Fibroblast of lung (primary cell): ENCODE data around the gene OR5H14. TPM values are rescaled to one million over a fixed set of nuclear protein-coding genes. Genes with fewer than 3 reads are reported as not detected.

Source experiments
- DNase-seq, 2 donors: peaks; one replicate each; pipeline versions ENCODE4 v3.0.0 to v3.0.0-alpha.2; 2010; ENCODE audit warnings: low read depth in 2 of 2
- H2AFZ ChIP-seq: 2 replicates; pipeline ENCODE4 v1.5.1; 2012; ENCODE audit warnings: low read length, control low read depth, inconsistent platforms
- H3K27ac ChIP-seq: 2 replicates; pipeline ENCODE4 v1.5.1; 2011; ENCODE audit warnings: low read length, control low read depth; ENCODE audit not compliant: insufficient read depth
- H3K27me3 ChIP-seq: 2 replicates; pipeline ENCODE4 v1.5.1; 2011; ENCODE audit warnings: mild to moderate bottlenecking, low read length; ENCODE audit not compliant: control insufficient read depth, insufficient read depth
- H3K36me3 ChIP-seq: 2 replicates; pipeline ENCODE4 v1.5.1; 2011; ENCODE audit warnings: low read length; ENCODE audit not compliant: control insufficient read depth, insufficient read depth
- H3K4me1 ChIP-seq: 2 replicates; pipeline ENCODE4 v1.5.1; 2011; ENCODE audit warnings: low read length; ENCODE audit not compliant: control insufficient read depth, insufficient read depth; ENCODE audit errors: extremely low read depth
- H3K4me2 ChIP-seq: 2 replicates; pipeline ENCODE4 v1.5.1; 2011; ENCODE audit warnings: low read length, control low read depth; ENCODE audit not compliant: insufficient read depth; ENCODE audit errors: extremely low read depth
- H3K4me3 ChIP-seq, 4 experiments: fragments of 200-600 bp in 1 of 4; sonication (generic) in 1 of 4; replicated peaks in 1 of 4; 2 replicates each; pipeline ENCODE4 v1.5.1; 2011 to 2016; ENCODE audit warnings: low read length in 4 of 4, low read depth in 3 of 4, mild to moderate bottlenecking in 3 of 4, control low read depth in 2 of 4, inconsistent platforms in 1 of 4, mixed read lengths in 1 of 4; ENCODE audit not compliant: insufficient read depth in 1 of 4; ENCODE audit errors: control extremely low read depth in 1 of 4
- H3K79me2 ChIP-seq: 2 replicates; pipeline ENCODE4 v1.5.1; 2012; ENCODE audit warnings: mild to moderate bottlenecking, low read length, inconsistent platforms; ENCODE audit not compliant: control insufficient read depth, insufficient read depth
- H3K9ac ChIP-seq: 2 replicates; pipeline ENCODE4 v1.5.1; 2011; ENCODE audit warnings: mild to moderate bottlenecking, low read length, control low read depth; ENCODE audit not compliant: insufficient read depth
- H3K9me3 ChIP-seq: 2 replicates; pipeline ENCODE4 v1.5.1; 2012; ENCODE audit warnings: low read depth, low read length; ENCODE audit not compliant: control insufficient read depth, insufficient read depth
- H4K20me1 ChIP-seq: 2 replicates; pipeline ENCODE4 v1.5.1; 2011; ENCODE audit warnings: low read length; ENCODE audit not compliant: control insufficient read depth, insufficient read depth; ENCODE audit errors: extremely low read depth
- EZH2 ChIP-seq: IDR thresholded peaks from 2 replicates; pipeline ENCODE4 v1.5.1; 2012; ENCODE audit warnings: low read length, control low read depth, mild to moderate bottlenecking; ENCODE audit errors: missing control alignments
- polyA plus RNA-seq, 2 donors: library from polyadenylated mRNA; depleted of rRNA in 1 of 2; stranded (reverse) in 1 of 2; unstranded in 1 of 2; fragments of >200 nt; gene quantifications; 2 replicates each; pipeline ENCODE4 v1.2.1, GENCODE V29; 2011 to 2012; ENCODE audit warnings: missing spikeins in 1 of 2
- total RNA-seq: library from RNA; depleted of rRNA; stranded (reverse); fragments of >200 nt; gene quantifications from 2 replicates; pipeline ENCODE4 v1.2.1, GENCODE V29; 2014
- TF ChIP-seq, protein P1 (sequence below), 2 donors: IDR thresholded peaks in 1 of 2; conservative IDR thresholded peaks in 1 of 2; 1 replicate in 1 of 2; 2 replicates in 1 of 2; pipeline ENCODE4 v1.5.1; 2011 to 2012; ENCODE audit warnings: low read length in 2 of 2, control low read depth in 1 of 2, inconsistent platforms in 1 of 2, low read depth in 1 of 2, mild to moderate bottlenecking in 1 of 2

The OR5H14 gene
- total and polyA plus RNA-seq, 2 donors (not counting 1 experiment from before 2014, with no cell fraction given), result not detected

- no peaks in the 10 kb centered on the region for H3K79me2 ChIP-seq
- no peak overlapping the region for H3K27ac ChIP-seq
- no peak for TF ChIP-seq EZH2
- TF ChIP-seq, protein P1, sequence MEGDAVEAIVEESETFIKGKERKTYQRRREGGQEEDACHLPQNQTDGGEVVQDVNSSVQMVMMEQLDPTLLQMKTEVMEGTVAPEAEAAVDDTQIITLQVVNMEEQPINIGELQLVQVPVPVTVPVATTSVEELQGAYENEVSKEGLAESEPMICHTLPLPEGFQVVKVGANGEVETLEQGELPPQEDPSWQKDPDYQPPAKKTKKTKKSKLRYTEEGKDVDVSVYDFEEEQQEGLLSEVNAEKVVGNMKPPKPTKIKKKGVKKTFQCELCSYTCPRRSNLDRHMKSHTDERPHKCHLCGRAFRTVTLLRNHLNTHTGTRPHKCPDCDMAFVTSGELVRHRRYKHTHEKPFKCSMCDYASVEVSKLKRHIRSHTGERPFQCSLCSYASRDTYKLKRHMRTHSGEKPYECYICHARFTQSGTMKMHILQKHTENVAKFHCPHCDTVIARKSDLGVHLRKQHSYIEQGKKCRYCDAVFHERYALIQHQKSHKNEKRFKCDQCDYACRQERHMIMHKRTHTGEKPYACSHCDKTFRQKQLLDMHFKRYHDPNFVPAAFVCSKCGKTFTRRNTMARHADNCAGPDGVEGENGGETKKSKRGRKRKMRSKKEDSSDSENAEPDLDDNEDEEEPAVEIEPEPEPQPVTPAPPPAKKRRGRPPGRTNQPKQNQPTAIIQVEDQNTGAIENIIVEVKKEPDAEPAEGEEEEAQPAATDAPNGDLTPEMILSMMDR (conservative IDR thresholded peaks at IDR 0.05 in 1 of 2, IDR thresholded peaks at IDR 0.05 in 1 of 2; ENCODE audit: low read depth in 1 of 2, low read length in 2 of 2), result no peak
- H4K20me1 ChIP-seq, result no peaks in the 10 kb centered on the region
- no peaks in the 10 kb centered on the region for H3K9me3 ChIP-seq
- H3K9ac ChIP-seq, result no peak overlapping the region
- H2AFZ ChIP-seq, result no peak overlapping the region
- DNase-seq, result peak in 1 of 2 donors; percentile 29
- no peak overlapping the region for H3K4me3 ChIP-seq
- H3K4me2 ChIP-seq, result no peak overlapping the region
- no peaks in the 10 kb centered on the region for H3K4me1 ChIP-seq
- no peaks in the 10 kb centered on the region for H3K36me3 ChIP-seq
- H3K27me3 ChIP-seq, result no peaks in the 10 kb centered on the region
Measured at GRCh38 chr3:98151241-98151640, 4.0 kb downstream of the OR5H14 start.

DNA sequence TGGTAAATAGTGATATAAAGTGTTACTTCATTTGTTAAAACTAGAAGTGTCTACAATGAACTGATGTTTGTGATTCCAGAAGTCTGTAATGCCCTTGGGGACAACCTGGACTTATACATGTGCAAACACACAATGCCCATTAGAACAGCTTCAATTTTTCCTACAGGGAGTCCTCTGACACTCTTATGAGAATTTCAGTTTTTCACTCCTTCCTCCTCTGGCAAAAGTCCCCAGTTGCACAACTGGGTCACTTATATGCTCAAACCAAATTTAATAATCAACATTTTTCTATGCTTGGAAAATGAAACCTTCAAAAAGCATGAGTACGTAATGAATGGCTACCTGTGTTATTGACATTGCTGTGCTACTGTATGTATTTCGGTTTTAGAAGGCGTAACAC is 19.1 kb downstream of the OR5H14 start, which contains the start of gene OR5H15:
Gene OR5H15, plus strand, starts transcription at position 301 of the 400 bp plus-strand sequence. CDS start 2,004 bp downstream, outside the sequence.
- H3K27ac ChIP-seq, result no peak within 1 kb of the TSS
- H3K79me2 ChIP-seq, result no peaks in the 10 kb centered on the region
- no peaks in the 10 kb centered on the region for H4K20me1 ChIP-seq
- H3K4me2 ChIP-seq, result no peak within 1 kb of the TSS
- no peaks in the 10 kb centered on the region for H3K36me3 ChIP-seq
- no peaks in the 10 kb centered on the region for H3K9me3 ChIP-seq
- H3K27me3 ChIP-seq, result no peaks in the 10 kb centered on the region
- no peak for DNase-seq
- no peak within 1 kb of the TSS for H3K9ac ChIP-seq
- TF ChIP-seq, protein P1 (conservative IDR thresholded peaks at IDR 0.05 in 1 of 2, IDR thresholded peaks at IDR 0.05 in 1 of 2; ENCODE audit: low read depth in 1 of 2, low read length in 2 of 2), result no peak
- TF ChIP-seq EZH2, result no peak
- H2AFZ ChIP-seq, result no peak within 1 kb of the TSS
- no peaks in the 10 kb centered on the region for H3K4me1 ChIP-seq
- H3K4me3 ChIP-seq, result no peak within 1 kb of the TSS

DNA sequence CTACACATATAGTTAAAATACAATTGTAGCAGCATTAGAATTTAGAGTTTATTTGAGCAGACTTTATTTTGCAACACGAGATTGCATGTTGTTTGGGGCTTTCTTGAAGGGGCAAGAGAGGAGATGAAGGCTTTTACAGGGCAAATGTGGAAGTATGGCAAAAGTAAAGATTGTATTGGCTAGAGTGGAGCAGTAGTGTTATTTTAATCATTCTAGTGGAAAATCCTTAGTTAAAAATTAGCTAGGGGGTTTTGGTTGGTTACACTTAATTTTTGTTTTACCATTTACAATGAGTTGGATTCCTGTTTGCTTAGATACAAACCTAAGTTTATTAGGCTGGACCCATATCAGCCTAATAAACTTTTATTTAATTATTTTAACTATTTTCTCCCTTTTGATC is 23.8 kb downstream of the OR5H14 start:
- DNase-seq, result no peak
- no peaks in the 10 kb centered on the region for H3K36me3 ChIP-seq
- TF ChIP-seq EZH2, result no peak
- TF ChIP-seq, protein P1 (conservative IDR thresholded peaks at IDR 0.05 in 1 of 2, IDR thresholded peaks at IDR 0.05 in 1 of 2; ENCODE audit: low read depth in 1 of 2, low read length in 2 of 2), result no peak
- no peak overlapping the region for H2AFZ ChIP-seq
- H3K4me2 ChIP-seq, result no peak overlapping the region
- H3K9ac ChIP-seq, result no peak overlapping the region
- no peaks in the 10 kb centered on the region for H3K4me1 ChIP-seq
- no peaks in the 10 kb centered on the region for H4K20me1 ChIP-seq
- H3K9me3 ChIP-seq, result no peaks in the 10 kb centered on the region
- no peak overlapping the region for H3K27ac ChIP-seq
- no peak overlapping the region for H3K4me3 ChIP-seq
- H3K79me2 ChIP-seq, result no peaks in the 10 kb centered on the region
- H3K27me3 ChIP-seq, result no peaks in the 10 kb centered on the region
